Ishikawa (cell line): ENCODE data around the gene ZCCHC14.

Experiments used
- CEBPB ChIP-seq: IDR thresholded peaks from 2 replicates; pipeline ENCODE4 v1.6.1; 2012
- CREB1 ChIP-seq: IDR thresholded peaks from 2 replicates; pipeline ENCODE4 v1.6.1; 2012; ENCODE audit warnings: low read depth
- EGR1 ChIP-seq: IDR thresholded peaks from 2 replicates; pipeline ENCODE4 v1.6.1; 2012
- EP300 ChIP-seq: IDR thresholded peaks from 2 replicates; pipeline ENCODE4 v1.6.1; 2012; ENCODE audit warnings: borderline replicate concordance
- FOXM1 ChIP-seq: IDR thresholded peaks from 2 replicates; pipeline ENCODE4 v1.6.1; 2012; ENCODE audit warnings: low read depth, borderline replicate concordance
- MAX ChIP-seq: IDR thresholded peaks from 2 replicates; pipeline ENCODE4 v1.6.1; 2012
- NFIC ChIP-seq: IDR thresholded peaks from 2 replicates; pipeline ENCODE4 v1.6.1; 2012
- RAD21 ChIP-seq: IDR thresholded peaks from 2 replicates; pipeline ENCODE4 v1.6.1; 2012; ENCODE audit warnings: low read depth
- REST ChIP-seq: IDR thresholded peaks from 2 replicates; pipeline ENCODE4 v1.6.1; 2012; ENCODE audit warnings: low read depth, mild to moderate bottlenecking
- TAF1 ChIP-seq: IDR thresholded peaks from 2 replicates; pipeline ENCODE4 v1.6.1; 2012; ENCODE audit warnings: low read depth, mild to moderate bottlenecking
- TCF12 ChIP-seq: IDR thresholded peaks from 2 replicates; pipeline ENCODE4 v1.6.1; 2012; ENCODE audit warnings: low read depth
- TEAD4 ChIP-seq: IDR thresholded peaks from 2 replicates; pipeline ENCODE4 v1.6.1; 2012
- YY1 ChIP-seq: IDR thresholded peaks from 2 replicates; pipeline ENCODE4 v1.6.1; 2012; ENCODE audit warnings: low read depth
- ZBTB7A ChIP-seq: IDR thresholded peaks from 2 replicates; pipeline ENCODE4 v1.6.1; 2012; ENCODE audit warnings: low read depth
- TF ChIP-seq, protein P1 (sequence below): IDR thresholded peaks from 2 replicates; pipeline ENCODE4 v1.6.1; 2012

Gene ZCCHC14

DNA sequence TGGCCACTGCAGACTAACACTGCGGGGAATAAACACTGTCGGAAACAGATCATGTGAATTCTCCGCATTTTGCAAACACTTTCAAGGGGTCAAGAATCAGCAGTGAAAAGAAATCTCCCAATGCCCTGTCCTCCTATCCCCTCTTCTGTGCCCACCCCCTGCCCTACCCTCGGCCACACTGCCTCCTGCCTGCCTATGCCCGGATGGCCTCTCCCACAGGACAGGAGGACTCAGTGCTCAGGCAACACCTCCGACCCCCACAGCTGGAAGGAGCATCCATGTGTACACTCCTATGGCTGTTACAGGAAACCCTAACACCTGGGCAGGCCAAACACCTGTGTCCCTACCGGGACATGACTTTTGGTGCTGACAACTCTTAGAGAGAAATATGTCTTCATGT lies 133.7 kb downstream of the ZCCHC14 start:
- TF ChIP-seq CEBPB (no peak), YY1 (no peak), TEAD4 (no peak), MAX (no peak), RAD21 (no peak), ZBTB7A (no peak), REST (no peak), NFIC (no peak), CREB1 (no peak), EP300 (no peak), EGR1 (no peak), TAF1 (no peak)
- TF ChIP-seq, protein P1, sequence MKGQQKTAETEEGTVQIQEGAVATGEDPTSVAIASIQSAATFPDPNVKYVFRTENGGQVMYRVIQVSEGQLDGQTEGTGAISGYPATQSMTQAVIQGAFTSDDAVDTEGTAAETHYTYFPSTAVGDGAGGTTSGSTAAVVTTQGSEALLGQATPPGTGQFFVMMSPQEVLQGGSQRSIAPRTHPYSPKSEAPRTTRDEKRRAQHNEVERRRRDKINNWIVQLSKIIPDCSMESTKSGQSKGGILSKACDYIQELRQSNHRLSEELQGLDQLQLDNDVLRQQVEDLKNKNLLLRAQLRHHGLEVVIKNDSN = no peak

- TF ChIP-seq, protein P1 = no peak
- no peak for TF ChIP-seq EGR1
- TF ChIP-seq RAD21 = no peak
- no peak for TF ChIP-seq CEBPB
- no peak for TF ChIP-seq TEAD4
- TF ChIP-seq ZBTB7A = no peak
- no peak for TF ChIP-seq REST
- TF ChIP-seq FOXM1 = no peak
- TF ChIP-seq EP300 = no peak
- TF ChIP-seq TCF12 = no peak
- TF ChIP-seq YY1 = no peak
- TF ChIP-seq CREB1 = no peak
- no peak for TF ChIP-seq TAF1
- TF ChIP-seq NFIC = no peak
- no peak for TF ChIP-seq MAX
These were observed 134.1 kb downstream of the ZCCHC14 start for GRCh38 chr16:87358696-87359095.

- TF ChIP-seq EP300 (no peak), CREB1 (no peak)
These were observed 134.6 kb downstream of the ZCCHC14 start for GRCh38 chr16:87358250-87358649.

DNA sequence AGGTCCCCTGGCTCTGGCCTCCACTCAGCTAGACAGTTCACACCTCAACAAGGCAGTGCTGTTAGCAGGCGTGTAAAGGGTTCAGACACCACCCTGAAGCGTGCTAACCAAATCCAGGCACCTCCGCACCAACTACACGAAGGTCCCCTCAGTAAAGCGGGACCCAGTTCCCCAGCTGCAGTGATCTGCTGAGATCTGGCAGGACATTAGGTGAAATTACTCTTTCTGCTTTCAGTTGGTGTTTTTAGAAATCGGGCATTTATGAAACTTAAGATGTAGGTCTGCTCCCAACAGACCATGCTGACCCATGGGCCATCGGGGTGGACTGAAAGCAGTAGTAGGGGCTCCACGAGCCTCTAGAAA lies 136.4 kb downstream of the ZCCHC14 start:
- TF ChIP-seq TCF12 = no peak
- TF ChIP-seq, protein P1 = no peak
- no peak for TF ChIP-seq CEBPB
